Activated T-helper 9 cell treated with anti-CD3 and anti-CD28 coated beads, Interleukin-2, amount 50 U/mL, for 16 hours (primary cell): ENCODE results near the gene ACER3.
"Not testable (repeated sequence)": the region's sequence is repeated elsewhere in the genome, so short reads cannot be mapped to it uniquely, and the experiment has no call there.

Experiments
- DNase-seq: peaks from one replicate; pipeline ENCODE4 v3.0.0-alpha.2; 2020; ENCODE audit warnings: low read depth

ACER3 gene

GRCh38 chr11:77059806-77060205 is 199.1 kb downstream of the ACER3 start:
- no peak for DNase-seq

- DNase-seq, result no peak
These were observed 199.5 kb downstream of the ACER3 start for GRCh38 chr11:77060234-77060633.

GRCh38 chr11:77061258-77061657 is 200.5 kb downstream of the ACER3 start:
- not testable (repeated sequence) for DNase-seq

GRCh38 chr11:77062924-77063323 is 202.2 kb downstream of the ACER3 start:
- no peak for DNase-seq

- DNase-seq, result no peak
These were observed 202.7 kb downstream of the ACER3 start for GRCh38 chr11:77063407-77063806.

GRCh38 chr11:77063861-77064260 is 203.1 kb downstream of the ACER3 start:
- DNase-seq, result no peak

- no peak for DNase-seq
These were observed 204.0 kb downstream of the ACER3 start for GRCh38 chr11:77064648-77065217.

- no peak for DNase-seq
These were observed 205.1 kb downstream of the ACER3 start for GRCh38 chr11:77065878-77066228.

- peak; percentile 75 for DNase-seq
These were observed 205.7 kb downstream of the ACER3 start, which contains the start of gene CAPN5 for GRCh38 chr11:77066229-77067042. Gene CAPN5, plus strand, starts transcription at chr11:77066971. Its CDS starts 17,916 bp downstream, at chr11:77084887.

GRCh38 chr11:77067861-77068443 is 207.2 kb downstream of the ACER3 start:
- no peak for DNase-seq

- DNase-seq, result no peak
These were observed 208.0 kb downstream of the ACER3 start for GRCh38 chr11:77068457-77069335.

GRCh38 chr11:77069336-77069968 is 208.7 kb downstream of the ACER3 start:
- no peak for DNase-seq

- DNase-seq, result no peak
These were observed 209.4 kb downstream of the ACER3 start for GRCh38 chr11:77069969-77070582.

- no peak for DNase-seq
These were observed 210.4 kb downstream of the ACER3 start for GRCh38 chr11:77071077-77071476.

GRCh38 chr11:77071671-77072605 is 211.2 kb downstream of the ACER3 start:
- DNase-seq, result no peak

GRCh38 chr11:77072851-77073327 is 212.2 kb downstream of the ACER3 start:
- no peak for DNase-seq

- DNase-seq, result no peak
These were observed 212.7 kb downstream of the ACER3 start for GRCh38 chr11:77073328-77074001.

- DNase-seq, result no peak
These were observed 213.5 kb downstream of the ACER3 start for GRCh38 chr11:77074205-77074604.

- no peak for DNase-seq
These were observed 214.0 kb downstream of the ACER3 start for GRCh38 chr11:77074626-77075221.
